Kidney (tissue), 14 donors: ENCODE results near the gene STX10. TPM values are rescaled to one million over a fixed set of nuclear protein-coding genes. Genes with fewer than 3 reads are reported as not detected.

Experiments
- DNase-seq, 5 donors: peaks; one replicate each; pipeline ENCODE4 v3.0.0-alpha.2; 2013 to 2020
- FAIRE-seq: peaks from 2 replicates; lab custom pipeline; 2012; peaks lifted over from hg19 to GRCh38; lab: Jason Lieb, UNC
- H3K27ac ChIP-seq, 2 donors: one replicate each; pipeline ENCODE4 v1.7.0; 2013; ENCODE audit warnings: low read depth in 2 of 2, low read length in 2 of 2, inconsistent platforms in 1 of 2
- H3K27me3 ChIP-seq: one replicate; pipeline ENCODE4 v1.7.1; 2013; ENCODE audit warnings: low read length, inconsistent platforms; ENCODE audit not compliant: control insufficient read depth, insufficient read depth
- H3K36me3 ChIP-seq, 3 donors: one replicate each; pipeline versions ENCODE4 v1.7.0 to v1.7.1; 2013; ENCODE audit warnings: low read length in 3 of 3, control low read depth in 1 of 3, inconsistent platforms in 1 of 3; ENCODE audit not compliant: insufficient read depth in 3 of 3, control insufficient read depth in 2 of 3
- H3K4me1 ChIP-seq, 3 donors: one replicate each; pipeline versions ENCODE4 v1.7.0 to v1.7.1; 2013; ENCODE audit warnings: low read length in 3 of 3, inconsistent platforms in 1 of 3, low read depth in 1 of 3; ENCODE audit not compliant: control insufficient read depth in 2 of 3, insufficient read depth in 2 of 3
- H3K4me3 ChIP-seq, 3 donors: one replicate each; pipeline versions ENCODE4 v1.7.0 to v1.8.1; 2013; ENCODE audit warnings: low read length in 3 of 3, control low read depth in 1 of 3, inconsistent platforms in 1 of 3
- H3K9ac ChIP-seq, 3 donors: one replicate each; pipeline versions ENCODE4 v1.7.0 to v1.7.1; 2013; ENCODE audit warnings: low read length in 3 of 3, control low read depth in 1 of 3, inconsistent platforms in 1 of 3
- H3K9me3 ChIP-seq, 3 donors: one replicate each; pipeline versions ENCODE4 v1.7.0 to v1.7.1; 2013; ENCODE audit warnings: low read length in 3 of 3, control low read depth in 1 of 3, inconsistent platforms in 1 of 3; ENCODE audit not compliant: control insufficient read depth in 2 of 3, insufficient read depth in 1 of 3
- CTCF ChIP-seq: IDR thresholded peaks from 3 replicates; pipeline ENCODE4 v1.5.1; 2012; ENCODE audit warnings: mild to moderate bottlenecking, moderate library complexity, borderline replicate concordance; ENCODE audit not compliant: insufficient read depth; ENCODE audit errors: extremely low read depth
- intact Hi-C: fragments of 100-400 bp; cut with DNase I; formaldehyde crosslinking; loops from one replicate; pipeline ENCODE4 v1.11.1; 2022
- polyA plus RNA-seq: library from polyadenylated mRNA; stranded (reverse); fragments of 350-450 nt; fragmentation: Illumina TruSeq; extraction: RNeasy Lipid Tissue Mini Kit (QIAGEN cat#74804); gene quantifications from one replicate; pipeline ENCODE4 v1.2.3, GENCODE V29; 2014; ENCODE audit warnings: low read depth, low replicate concordance; ENCODE audit not compliant: insufficient read depth
- total RNA-seq: library from RNA; stranded (reverse); fragmentation: NEBNext Ultra II Directional; extraction: Animal tissue kit (Norgen Biotek cat#: 25700); gene quantifications from one replicate; pipeline ENCODE4 v1.2.1, GENCODE V29; 2021
- donor health status: control.
- donor health status: control.
- donor health status: control.
- donor health status: control.
- donor health status: control.
- donor health status: DM: yes; HTN: yes; CAD: no.
- donor health status: Normal renal cell carcinoma (clear cell type).

Gene STX10
- total and polyA plus RNA-seq, 2 donors from 2014 or later = 39.5 to 52.9 TPM

GRCh38 chr19:13102666-13103580, 47.3 kb downstream of the STX10 start, which contains the start of gene LYL1:
TSS of gene LYL1 (minus strand) at chr19:13102858. CDS start at chr19:13101171, 1,687 bp downstream.
- Histone ChIP-seq H3K36me3 (no peaks in the 10 kb centered on the region), H3K9me3 (no peaks in the 10 kb centered on the region), H3K27me3 (peaks cover 5% of the 10 kb centered on the region), H3K4me1 (peaks cover 0 to 25% (median 4%) of the 10 kb centered on the region in 3 donors), H3K27ac (peak within 1 kb of the TSS; percentile 67 to 79), H3K9ac (peak within 1 kb of the TSS in 2 of 3 donors; percentile 46 to 69), H3K4me3 (peak within 1 kb of the TSS; percentile 16 to 63 (median 53))
- intact Hi-C loops = no loop called here
- FAIRE-seq (no peak), DNase-seq (peak in 3 of 5 donors; percentile 75 to 95 (median 82))
- no peak for TF ChIP-seq CTCF

DNA sequence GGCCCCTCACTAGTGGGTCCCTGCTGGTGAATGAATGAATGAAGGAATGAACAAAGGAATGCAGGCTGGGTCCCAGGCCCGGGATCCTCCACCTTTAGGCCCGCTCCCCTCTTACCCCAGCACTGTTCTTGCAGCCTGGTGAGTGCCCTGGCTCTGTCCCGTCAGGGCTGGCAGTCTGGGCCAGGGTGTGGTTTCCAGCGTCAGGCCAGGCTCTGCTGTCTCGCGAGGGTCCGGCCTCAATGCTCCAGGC, 47.8 kb downstream of the STX10 start:
- Histone ChIP-seq H3K9ac (peak overlapping the region in 2 of 3 donors; percentile 46 to 69), H3K36me3 (no peaks in the 10 kb centered on the region), H3K4me1 (peaks cover 0 to 25% (median 4%) of the 10 kb centered on the region in 3 donors), H3K9me3 (no peaks in the 10 kb centered on the region), H3K27me3 (peaks cover 5% of the 10 kb centered on the region), H3K27ac (peak overlapping the region; percentile 41 to 72), H3K4me3 (peak overlapping the region; percentile 12 to 63 (median 53))
- no peak for TF ChIP-seq CTCF
- intact Hi-C loops = no loop called here
- FAIRE-seq = no peak
- no peak for DNase-seq

- Histone ChIP-seq H3K4me1 (peaks cover 0 to 25% (median 4%) of the 10 kb centered on the region in 3 donors), H3K36me3 (no peaks in the 10 kb centered on the region), H3K9me3 (no peaks in the 10 kb centered on the region), H3K27me3 (peaks cover 11% of the 10 kb centered on the region), H3K27ac (peak overlapping the region; percentile 41 to 72), H3K4me3 (peak overlapping the region; percentile 16 to 63 (median 53)), H3K9ac (peak overlapping the region in 1 of 3 donors; percentile 69)
- peak in 1 of 5 donors; percentile 53 for DNase-seq
- intact Hi-C loops = no loop called here
- FAIRE-seq = no peak
- TF ChIP-seq CTCF = no peak
Measured at GRCh38 chr19:13101590-13102415, 48.4 kb downstream of the STX10 start.
